Posterior vena cava (tissue), 2 donors: Measurements from ENCODE around the gene SGK1. TPM values are rescaled to one million over a fixed set of nuclear protein-coding genes. Genes with fewer than 3 reads are reported as not detected.
"Not testable (repeated sequence)": the region's sequence is repeated elsewhere in the genome, so short reads cannot be mapped to it uniquely, and the experiment has no call there.

Source experiments
- DNase-seq: peaks from one replicate; pipeline ENCODE4 v3.0.0-alpha.2; 2020; ENCODE audit warnings: low spot score
- intact Hi-C, 2 donors: fragments of 100-400 bp; cut with DNase I; formaldehyde crosslinking; loops; one replicate each; pipeline versions ENCODE4 v1.14.1 to v1.14.2; 2022 to 2023
- total RNA-seq, 2 donors: library from RNA; stranded (reverse); fragmentation: NEBNext Ultra II Directional; extraction: Animal tissue kit (Norgen Biotek cat#: 25700); gene quantifications; one replicate each; pipeline ENCODE4 v1.2.1, GENCODE V29; 2021
- donor health status: DM: yes; HTN: yes; CAD: no.
- donor health status: DM: yes; HTN: yes; CAD: no.

SGK1 gene
- total RNA-seq, 2 donors from 2014 or later, result 61.1 to 143 TPM

DNA sequence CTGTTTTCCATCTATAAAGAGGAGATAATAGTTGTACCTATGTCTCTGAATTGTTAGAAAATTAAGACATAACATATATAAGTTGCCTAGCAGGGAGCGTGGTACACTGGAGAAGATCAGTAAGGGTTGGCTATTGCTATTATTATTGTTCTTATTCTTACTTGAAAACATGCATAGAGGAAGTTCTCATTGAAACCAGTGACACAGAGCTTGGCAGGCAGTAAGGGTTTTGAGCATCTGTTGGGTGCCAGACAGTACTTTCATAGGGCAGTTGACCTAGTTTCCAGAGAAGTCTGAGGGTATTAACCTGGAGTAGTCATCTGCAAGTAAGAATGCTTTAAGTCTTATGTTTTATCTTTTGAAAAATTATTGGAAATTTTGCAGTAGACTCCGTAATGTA lies 13.3 kb upstream of the SGK1 start:
- no peak for DNase-seq
- intact Hi-C loops, result no loop called here

- intact Hi-C loops, result no loop called here
- no peak for DNase-seq
Measured at GRCh38 chr6:134330555-134330954, 12.6 kb upstream of the SGK1 start.

DNA sequence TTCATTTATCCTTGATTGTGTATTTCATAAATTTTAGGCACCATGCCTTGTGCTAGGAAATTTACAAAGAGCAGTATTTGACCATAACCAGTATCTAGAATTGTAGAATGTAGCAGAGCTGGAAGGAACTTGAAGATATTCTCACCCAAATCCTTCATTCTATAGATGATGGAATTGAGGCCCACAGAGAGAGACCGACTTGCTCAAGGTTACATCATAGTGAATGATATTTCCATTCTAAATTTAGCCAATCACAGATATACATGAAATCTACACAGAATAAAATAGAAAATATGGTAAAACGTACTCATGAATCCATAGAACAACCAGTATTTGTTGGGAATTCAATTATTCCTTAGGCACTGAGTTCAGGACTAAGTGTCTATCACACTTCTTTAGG lies 10.9 kb upstream of the SGK1 start:
- DNase-seq, result no peak
- intact Hi-C loops, result no loop called here

DNA sequence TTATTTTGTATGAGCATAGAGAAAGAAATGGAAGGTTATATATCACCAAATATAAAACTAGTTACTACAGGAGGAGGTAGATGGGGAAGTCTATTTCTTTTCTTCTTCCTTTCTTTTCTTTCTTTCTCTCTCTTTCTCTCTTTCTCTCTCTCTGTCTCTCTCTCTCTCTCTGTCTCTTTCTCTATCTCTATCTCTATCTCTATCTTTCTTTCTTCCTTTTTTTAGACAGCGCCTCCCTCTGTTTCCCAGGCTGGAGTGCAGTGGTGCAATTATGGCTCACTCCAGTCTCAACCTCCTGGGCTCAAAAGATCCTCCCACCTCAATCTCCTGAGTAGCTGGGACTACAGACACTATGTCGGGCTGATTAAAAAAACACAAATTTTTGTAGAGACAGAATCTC lies 10.2 kb upstream of the SGK1 start:
- DNase-seq, result no peak
- intact Hi-C loops, result no loop called here

DNA sequence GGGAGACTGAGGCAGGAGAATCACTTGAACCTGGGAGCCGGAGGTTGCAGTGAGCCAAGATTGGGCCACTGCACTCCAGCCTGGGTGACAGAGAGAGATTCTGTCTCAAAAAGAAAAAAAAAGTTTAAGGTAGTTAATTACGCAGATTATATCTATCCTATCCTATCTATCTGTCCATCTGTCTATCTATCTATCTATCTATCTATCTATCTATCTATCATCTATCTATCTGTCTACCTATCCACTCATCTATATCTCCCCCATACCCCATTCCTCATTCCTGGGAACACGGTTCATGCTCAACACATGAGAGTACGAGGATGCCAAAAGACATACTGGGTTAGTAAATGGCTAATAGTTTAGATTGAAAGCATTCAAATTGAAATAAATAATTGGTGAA lies 8.3 kb upstream of the SGK1 start:
- DNase-seq, intact Hi-C loops: not testable (repeated sequence)

DNA sequence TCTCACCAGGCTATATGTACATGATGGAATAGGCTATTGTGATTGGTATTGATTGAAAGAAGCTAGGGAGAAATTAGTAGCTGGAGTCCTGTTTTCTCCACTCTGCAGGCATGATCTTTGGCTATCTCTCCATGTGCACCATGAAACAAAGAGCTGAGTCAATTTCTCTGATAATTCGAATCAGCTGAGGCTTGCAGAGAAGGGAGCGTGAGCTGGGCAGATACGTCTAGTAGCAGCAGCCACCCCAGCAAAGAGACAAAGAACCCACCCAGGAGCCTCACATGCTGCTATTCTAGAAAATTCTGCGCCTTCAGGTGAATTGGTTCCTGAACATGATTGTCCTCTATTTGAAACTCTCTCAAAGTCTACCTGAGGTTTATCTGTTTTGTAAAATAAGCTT lies 6.9 kb upstream of the SGK1 start:
- intact Hi-C loops, result no loop called here
- DNase-seq, result no peak

- no peak for DNase-seq
- intact Hi-C loops, result no loop called here
Measured at GRCh38 chr6:134324141-134324540, 6.2 kb upstream of the SGK1 start.

DNA sequence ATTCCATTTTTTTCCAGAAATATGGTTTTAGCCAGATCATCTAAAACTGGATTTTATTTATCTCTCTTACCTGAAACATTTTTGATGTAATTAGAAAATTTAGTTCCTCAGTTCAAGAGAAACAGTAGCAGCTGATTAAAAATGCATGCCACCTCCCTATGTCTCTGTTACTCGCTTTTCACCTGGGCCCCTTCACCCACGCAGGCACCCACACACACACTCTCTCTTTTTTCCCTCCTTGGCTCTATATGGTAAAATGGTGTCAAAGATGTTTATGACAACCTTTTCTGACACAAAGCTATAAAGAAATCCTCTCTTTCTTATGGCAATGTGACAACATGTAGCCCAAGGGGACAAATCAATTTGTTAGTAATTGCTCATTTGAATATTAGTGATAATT lies 5.8 kb upstream of the SGK1 start:
- DNase-seq, result no peak
- intact Hi-C loops, result no loop called here

DNA sequence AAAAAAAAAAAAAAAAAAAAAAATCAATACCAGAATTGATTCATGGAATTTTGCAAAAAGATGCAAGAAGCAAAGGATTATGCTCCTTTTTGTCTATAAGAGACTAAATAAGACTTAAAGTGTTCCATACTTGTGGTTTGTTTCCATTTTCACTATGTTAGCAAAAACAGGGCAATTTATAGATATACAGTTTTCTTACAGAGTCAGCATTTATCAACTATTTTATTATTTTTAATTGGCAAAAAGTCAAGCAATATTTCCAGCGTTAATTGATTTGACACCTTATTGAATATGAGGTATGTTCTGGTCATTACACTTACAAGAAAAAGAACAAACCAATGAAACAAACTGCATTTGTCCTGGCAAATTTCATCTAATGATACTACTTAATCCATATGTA lies 5.4 kb upstream of the SGK1 start:
- DNase-seq, result no peak
- intact Hi-C loops, result no loop called here

- intact Hi-C loops, result no loop called here
- no peak for DNase-seq
Measured at GRCh38 chr6:134322216-134322615, 4.3 kb upstream of the SGK1 start.

GRCh38 chr6:134321246-134321645 lies 3.3 kb upstream of the SGK1 start:
- intact Hi-C loops, result no loop called here

GRCh38 chr6:134319686-134320085 lies 1.8 kb upstream of the SGK1 start:
- DNase-seq, result not testable (repeated sequence)
- intact Hi-C loops, result loop anchor here in 1 of 2 donors (10.0 kb wide), 1 partner anchor 1855 kb away; no protein-coding TSS in a partner anchor

More at GRCh38 chr6:134321246-134321645, 3.3 kb upstream of the SGK1 start:
- no peak for DNase-seq

GRCh38 chr6:134318974-134319281 lies 1.0 kb upstream of the SGK1 start:
- DNase-seq, result no peak
- intact Hi-C loops, result loop anchor here in 1 of 2 donors (10.0 kb wide), 1 partner anchor 1856 kb away; no protein-coding TSS in a partner anchor

GRCh38 chr6:134318236-134318973 lies 493 bp upstream of the SGK1 start:
- intact Hi-C loops, result loop anchor here in 1 of 2 donors (10.0 kb wide), 1 partner anchor 1856 kb away; no protein-coding TSS in a partner anchor
- no peak for DNase-seq

- no peak for DNase-seq
- intact Hi-C loops, result loop anchor here in 1 of 2 donors (10.0 kb wide), 1 partner anchor 1858 kb away; no protein-coding TSS in a partner anchor
Measured at GRCh38 chr6:134316733-134317431, 1.0 kb downstream of the SGK1 start.

DNA sequence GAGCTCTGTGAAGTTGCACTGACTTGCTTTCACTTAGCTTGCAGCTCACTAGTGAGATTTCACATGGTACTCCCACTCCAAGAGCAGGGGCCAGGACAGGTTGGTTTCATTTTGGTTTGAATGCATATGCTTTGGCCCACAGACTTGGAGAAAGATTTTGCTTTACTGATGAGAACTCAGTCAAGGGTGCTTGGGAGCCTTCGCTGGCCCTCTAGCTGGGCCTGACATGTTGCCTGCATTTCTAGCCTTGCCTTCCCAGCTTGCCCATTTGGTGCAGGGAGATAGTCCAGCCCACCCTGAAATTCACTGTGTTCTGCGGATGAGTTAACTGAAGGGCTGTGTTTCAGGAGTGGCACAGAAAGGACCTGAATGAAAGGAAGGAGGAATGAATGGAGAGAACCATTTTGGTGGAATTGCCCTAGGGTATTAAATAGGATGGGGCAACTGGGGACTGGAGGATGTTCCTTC lies 1.9 kb downstream of the SGK1 start:
- intact Hi-C loops, result loop anchor here in 1 of 2 donors (10.0 kb wide), 1 partner anchor 1859 kb away; no protein-coding TSS in a partner anchor
- no peak for DNase-seq

GRCh38 chr6:134315189-134315588 lies 2.7 kb downstream of the SGK1 start:
- intact Hi-C loops, result loop anchor here in 1 of 2 donors (10.0 kb wide), 1 partner anchor 1860 kb away; no protein-coding TSS in a partner anchor
- no peak for DNase-seq

- intact Hi-C loops, result loop anchor here in 1 of 2 donors (10.0 kb wide), 1 partner anchor 1861 kb away; no protein-coding TSS in a partner anchor
- DNase-seq, result no peak
Measured at GRCh38 chr6:134314006-134314821, 3.7 kb downstream of the SGK1 start.

GRCh38 chr6:134312038-134312660 lies 5.8 kb downstream of the SGK1 start:
- intact Hi-C loops, result loop anchor here in 1 of 2 donors (10.0 kb wide), 1 partner anchor 1863 kb away; no protein-coding TSS in a partner anchor
- no peak for DNase-seq
